HEK293 (cell line): Measurements from ENCODE around the gene RAB11B.

Experiments used
- CTCF ChIA-PET: fragments of 350-600 bp; formaldehyde crosslinking; extraction: SDS; loops from one replicate; lab custom pipeline; 2021; ENCODE audit warnings: antibody characterized with exemption; lab: Yijun Ruan, JAX
- POLR2A ChIA-PET: fragments of 300-600 bp; formaldehyde crosslinking; extraction: SDS; loops from one replicate; lab custom pipeline; 2020; ENCODE audit warnings: antibody characterized with exemption, inconsistent platforms; lab: Yijun Ruan, JAX
- H3K27ac ChIP-seq: fragments of 200-500 bp; sonication (Bioruptor generic); 2 replicates; pipeline ENCODE4 v1.5.1; 2014; ENCODE audit warnings: low read depth, low read length, control low read depth, inconsistent platforms; ENCODE audit errors: extremely low read depth
- H3K36me3 ChIP-seq, 2 experiments: fragments of 200-500 bp in 1 of 2; sonication (Bioruptor generic) in 1 of 2; 1 replicate in 1 of 2; 2 replicates in 1 of 2; pipeline ENCODE4 v1.5.1; 2014 to 2017; ENCODE audit warnings: inconsistent platforms in 2 of 2, low read length in 2 of 2; ENCODE audit not compliant: control insufficient read depth in 2 of 2, insufficient read depth in 1 of 2
- H3K4me1 ChIP-seq: fragments of 200-500 bp; sonication (Bioruptor generic); 2 replicates; pipeline ENCODE4 v1.5.1; 2014; ENCODE audit warnings: mild to moderate bottlenecking, low read length, inconsistent platforms; ENCODE audit not compliant: control insufficient read depth, insufficient read depth
- H3K4me3 ChIP-seq: 2 replicates; pipeline ENCODE4 v1.5.1; 2011; ENCODE audit warnings: low read depth, mild to moderate bottlenecking, control low read depth, low read length, moderate library complexity
- H3K9me3 ChIP-seq: fragments of 200-500 bp; sonication (Bioruptor generic); 2 replicates; pipeline ENCODE4 v1.5.1; 2014; ENCODE audit warnings: low read depth, low read length, inconsistent platforms; ENCODE audit not compliant: control insufficient read depth, insufficient read depth
- EGR2 ChIP-seq: fragments of 450-650 bp; formaldehyde crosslinking; IDR thresholded peaks from 2 replicates; pipeline ENCODE4 v1.5.1; 2016; ENCODE audit warnings: low read depth, missing biosample characterization, missing genetic modification characterization
- KLF16 ChIP-seq: fragments of 450-650 bp; formaldehyde crosslinking; IDR thresholded peaks from 2 replicates; pipeline ENCODE4 v1.5.1; 2017; ENCODE audit warnings: missing biosample characterization, missing genetic modification characterization
- KLF7 ChIP-seq: fragments of 450-650 bp; formaldehyde crosslinking; IDR thresholded peaks from 2 replicates; pipeline ENCODE4 v1.5.1; 2016; ENCODE audit warnings: missing biosample characterization, missing genetic modification characterization, borderline replicate concordance
- KLF9 ChIP-seq: fragments of 450-650 bp; formaldehyde crosslinking; IDR thresholded peaks from 2 replicates; pipeline ENCODE4 v1.5.1; 2016; ENCODE audit warnings: missing biosample characterization, missing genetic modification characterization, low read depth
- SP3 ChIP-seq: fragments of 450-650 bp; formaldehyde crosslinking; IDR thresholded peaks from 2 replicates; pipeline ENCODE4 v1.5.1; 2016; ENCODE audit warnings: missing biosample characterization, missing genetic modification characterization
- ZBTB20 ChIP-seq: fragments of 450-650 bp; formaldehyde crosslinking; IDR thresholded peaks from 2 replicates; pipeline ENCODE4 v1.5.1; 2016; ENCODE audit warnings: missing biosample characterization, missing genetic modification characterization
- ZFHX2 ChIP-seq: fragments of 450-650 bp; formaldehyde crosslinking; conservative IDR thresholded peaks from 2 replicates; pipeline ENCODE4 v1.5.1; 2016; ENCODE audit warnings: missing biosample characterization, missing genetic modification characterization
- ZNF335 ChIP-seq: fragments of 450-650 bp; formaldehyde crosslinking; conservative IDR thresholded peaks from 2 replicates; pipeline ENCODE4 v1.5.1; 2016; ENCODE audit warnings: missing biosample characterization, missing genetic modification characterization
- ZNF341 ChIP-seq: fragments of 450-650 bp; formaldehyde crosslinking; IDR thresholded peaks from 2 replicates; pipeline ENCODE4; 2016; ENCODE audit warnings: low read depth, missing biosample characterization, missing genetic modification characterization
- ZNF654 ChIP-seq: fragments of 450-650 bp; formaldehyde crosslinking; IDR thresholded peaks from 2 replicates; pipeline ENCODE4 v1.5.1; 2016; ENCODE audit warnings: low read depth, missing biosample characterization, missing genetic modification characterization
- ZNF76 ChIP-seq: fragments of 450-650 bp; formaldehyde crosslinking; IDR thresholded peaks from 2 replicates; pipeline ENCODE4; 2016; ENCODE audit warnings: low read depth, missing biosample characterization, missing genetic modification characterization, borderline replicate concordance
- TF ChIP-seq, protein P1 (sequence below): fragments of 450-650 bp; formaldehyde crosslinking; IDR thresholded peaks from 2 replicates; pipeline ENCODE4 v1.5.1; 2016; ENCODE audit warnings: missing biosample characterization, missing genetic modification characterization
- TF ChIP-seq, protein P2 (sequence below): fragments of 450-650 bp; IDR thresholded peaks from 2 replicates; pipeline ENCODE4 v1.5.1; 2018; ENCODE audit warnings: missing biosample characterization, mild to moderate bottlenecking, missing genetic modification characterization
- TF ChIP-seq, protein P3 (sequence below): fragments of 450-650 bp; formaldehyde crosslinking; IDR thresholded peaks from 2 replicates; pipeline ENCODE4 v1.5.1; 2016; ENCODE audit warnings: missing biosample characterization, missing genetic modification characterization
- TF ChIP-seq, protein P4 (sequence below): fragments of 450-650 bp; formaldehyde crosslinking; IDR thresholded peaks from 2 replicates; pipeline ENCODE4 v1.5.1; 2016; ENCODE audit warnings: missing biosample characterization, missing genetic modification characterization, borderline replicate concordance
- TF ChIP-seq, protein P5 (sequence below): fragments of 450-650 bp; formaldehyde crosslinking; IDR thresholded peaks from 2 replicates; pipeline ENCODE4 v1.5.1; 2016; ENCODE audit warnings: missing biosample characterization, missing genetic modification characterization
- TF ChIP-seq, protein P6 (sequence below): fragments of 450-650 bp; formaldehyde crosslinking; optimal IDR thresholded peaks from 2 replicates; pipeline ENCODE3; 2016; ENCODE audit warnings: missing biosample characterization, mild to moderate bottlenecking, missing genetic modification characterization

Gene RAB11B

DNA sequence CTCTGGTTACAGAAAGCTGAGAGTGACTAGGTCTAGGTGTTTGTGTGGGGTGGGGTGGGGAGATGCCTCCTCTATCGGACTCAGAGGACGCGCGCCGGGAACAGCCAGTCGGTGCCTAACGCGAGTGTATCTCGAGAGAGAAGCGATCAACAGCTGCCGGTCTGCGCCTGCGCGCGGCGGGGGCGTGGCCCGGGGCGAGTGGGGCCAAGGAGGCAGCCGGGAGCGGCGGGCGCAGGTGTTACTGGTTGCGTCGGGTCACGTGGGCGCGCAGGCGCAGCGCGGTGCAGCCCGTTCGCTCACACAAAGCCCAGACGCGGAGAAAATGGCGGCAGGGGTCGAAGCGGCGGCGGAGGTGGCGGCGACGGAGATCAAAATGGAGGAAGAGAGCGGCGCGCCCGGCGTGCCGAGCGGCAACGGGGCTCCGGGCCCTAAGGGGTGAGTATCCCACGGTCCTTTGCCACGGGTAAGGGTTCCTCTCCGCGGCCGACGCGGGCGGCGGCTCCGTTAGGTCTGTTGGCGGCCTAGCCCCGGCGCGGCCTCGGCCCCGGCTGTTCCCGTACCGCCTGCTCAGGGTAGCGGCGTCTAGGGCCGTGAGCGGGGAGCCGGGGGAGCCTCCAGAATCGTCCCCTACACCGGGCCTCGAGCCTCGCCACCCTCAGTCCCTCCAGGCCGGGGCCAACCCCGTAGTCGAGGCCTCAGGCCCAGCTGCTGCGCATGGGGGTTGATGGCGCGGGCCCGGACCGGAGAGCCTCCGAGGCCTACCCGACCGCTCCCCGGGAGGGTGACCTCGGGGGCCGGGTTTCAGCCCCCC lies 54.7 kb downstream of the RAB11B start, which contains the start of gene HNRNPM (continued):
- TF ChIP-seq, protein P1, sequence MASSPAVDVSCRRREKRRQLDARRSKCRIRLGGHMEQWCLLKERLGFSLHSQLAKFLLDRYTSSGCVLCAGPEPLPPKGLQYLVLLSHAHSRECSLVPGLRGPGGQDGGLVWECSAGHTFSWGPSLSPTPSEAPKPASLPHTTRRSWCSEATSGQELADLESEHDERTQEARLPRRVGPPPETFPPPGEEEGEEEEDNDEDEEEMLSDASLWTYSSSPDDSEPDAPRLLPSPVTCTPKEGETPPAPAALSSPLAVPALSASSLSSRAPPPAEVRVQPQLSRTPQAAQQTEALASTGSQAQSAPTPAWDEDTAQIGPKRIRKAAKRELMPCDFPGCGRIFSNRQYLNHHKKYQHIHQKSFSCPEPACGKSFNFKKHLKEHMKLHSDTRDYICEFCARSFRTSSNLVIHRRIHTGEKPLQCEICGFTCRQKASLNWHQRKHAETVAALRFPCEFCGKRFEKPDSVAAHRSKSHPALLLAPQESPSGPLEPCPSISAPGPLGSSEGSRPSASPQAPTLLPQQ, result peak; percentile 83

DNA sequence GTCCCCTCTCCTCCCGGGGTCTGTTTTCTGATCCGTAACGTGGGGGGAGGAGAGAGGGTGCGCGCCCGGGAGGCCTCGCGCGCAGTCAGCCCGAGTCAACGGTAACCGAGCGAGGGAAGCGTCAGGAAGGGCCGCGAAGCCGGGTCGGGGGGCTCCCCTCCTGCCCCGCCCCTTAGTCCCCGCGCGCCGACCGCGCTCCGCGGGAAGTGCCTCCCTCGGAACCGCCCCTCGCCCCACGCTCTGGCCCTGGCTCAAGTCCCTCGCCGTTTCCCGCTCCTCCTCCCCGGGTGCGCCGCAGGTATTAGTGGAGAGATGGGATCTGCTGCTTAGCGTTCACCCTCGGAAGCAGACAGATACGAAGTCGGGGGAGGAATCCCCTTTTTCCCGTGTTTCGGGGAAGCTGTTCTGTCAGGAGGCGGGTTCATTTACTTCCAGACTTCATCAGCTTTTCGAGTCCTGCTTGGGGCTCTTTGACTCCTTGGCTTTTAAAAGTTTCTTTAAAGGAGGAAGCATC lies 55.4 kb downstream of the RAB11B start:
- Histone ChIP-seq H3K4me1 (peaks cover 12% of the 10 kb centered on the region), H3K4me3 (peak overlapping the region; percentile 95), H3K27ac (peak overlapping the region; percentile 88), H3K36me3 (peaks cover 0 to 22% of the 10 kb centered on the region in 2 experiments; a peak in 2 of 3 replicates), H3K9me3 (no peaks in the 10 kb centered on the region)
- ChIA-PET CTCF (interaction anchor here (0.7 to 1.9 kb wide), 3 partner anchors 12 to 91 kb away, joined by 3 to 7 read pairs (median 7); no protein-coding TSS in a partner anchor), POLR2A (interaction anchor here (1.1 to 7.0 kb wide), 3 partner anchors 32 to 68 kb away, joined by 4 to 47 read pairs (median 4); partner anchors contain the start of genes MARCHF2 and ZNF414)
- peak; percentile 45; the same call in 1 of the 2 replicates for TF ChIP-seq EGR2 (tag by site-specific recombination)
- no peak for TF ChIP-seq KLF7
- 0 out of 2 replicates have a peak, but pooled peaks have one; percentile 9 for TF ChIP-seq ZNF335 (tag by site-specific recombination)
- peak; percentile 70 for TF ChIP-seq SP3 (tag by site-specific recombination)
- TF ChIP-seq, protein P2, sequence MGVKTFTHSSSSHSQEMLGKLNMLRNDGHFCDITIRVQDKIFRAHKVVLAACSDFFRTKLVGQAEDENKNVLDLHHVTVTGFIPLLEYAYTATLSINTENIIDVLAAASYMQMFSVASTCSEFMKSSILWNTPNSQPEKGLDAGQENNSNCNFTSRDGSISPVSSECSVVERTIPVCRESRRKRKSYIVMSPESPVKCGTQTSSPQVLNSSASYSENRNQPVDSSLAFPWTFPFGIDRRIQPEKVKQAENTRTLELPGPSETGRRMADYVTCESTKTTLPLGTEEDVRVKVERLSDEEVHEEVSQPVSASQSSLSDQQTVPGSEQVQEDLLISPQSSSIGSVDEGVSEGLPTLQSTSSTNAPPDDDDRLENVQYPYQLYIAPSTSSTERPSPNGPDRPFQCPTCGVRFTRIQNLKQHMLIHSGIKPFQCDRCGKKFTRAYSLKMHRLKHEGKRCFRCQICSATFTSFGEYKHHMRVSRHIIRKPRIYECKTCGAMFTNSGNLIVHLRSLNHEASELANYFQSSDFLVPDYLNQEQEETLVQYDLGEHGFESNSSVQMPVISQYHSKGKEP (tag by site-specific recombination), result no peak
- TF ChIP-seq ZNF341, result peak; percentile 74
- peak; percentile 88 for TF ChIP-seq KLF9
- TF ChIP-seq, protein P3, sequence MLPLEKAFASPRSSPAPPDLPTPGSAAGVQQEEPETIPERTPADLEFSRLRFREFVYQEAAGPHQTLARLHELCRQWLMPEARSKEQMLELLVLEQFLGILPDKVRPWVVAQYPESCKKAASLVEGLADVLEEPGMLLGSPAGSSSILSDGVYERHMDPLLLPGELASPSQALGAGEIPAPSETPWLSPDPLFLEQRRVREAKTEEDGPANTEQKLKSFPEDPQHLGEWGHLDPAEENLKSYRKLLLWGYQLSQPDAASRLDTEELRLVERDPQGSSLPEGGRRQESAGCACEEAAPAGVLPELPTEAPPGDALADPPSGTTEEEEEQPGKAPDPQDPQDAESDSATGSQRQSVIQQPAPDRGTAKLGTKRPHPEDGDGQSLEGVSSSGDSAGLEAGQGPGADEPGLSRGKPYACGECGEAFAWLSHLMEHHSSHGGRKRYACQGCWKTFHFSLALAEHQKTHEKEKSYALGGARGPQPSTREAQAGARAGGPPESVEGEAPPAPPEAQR (tag by site-specific recombination), result no peak
- peak; percentile 89 for TF ChIP-seq KLF16 (tag by site-specific recombination)
- TF ChIP-seq ZNF76 (tag by site-specific recombination), result no peak
- TF ChIP-seq ZBTB20 (tag by site-specific recombination), result peak; percentile 9; the same call in 1 of the 2 replicates
- TF ChIP-seq, protein P4, sequence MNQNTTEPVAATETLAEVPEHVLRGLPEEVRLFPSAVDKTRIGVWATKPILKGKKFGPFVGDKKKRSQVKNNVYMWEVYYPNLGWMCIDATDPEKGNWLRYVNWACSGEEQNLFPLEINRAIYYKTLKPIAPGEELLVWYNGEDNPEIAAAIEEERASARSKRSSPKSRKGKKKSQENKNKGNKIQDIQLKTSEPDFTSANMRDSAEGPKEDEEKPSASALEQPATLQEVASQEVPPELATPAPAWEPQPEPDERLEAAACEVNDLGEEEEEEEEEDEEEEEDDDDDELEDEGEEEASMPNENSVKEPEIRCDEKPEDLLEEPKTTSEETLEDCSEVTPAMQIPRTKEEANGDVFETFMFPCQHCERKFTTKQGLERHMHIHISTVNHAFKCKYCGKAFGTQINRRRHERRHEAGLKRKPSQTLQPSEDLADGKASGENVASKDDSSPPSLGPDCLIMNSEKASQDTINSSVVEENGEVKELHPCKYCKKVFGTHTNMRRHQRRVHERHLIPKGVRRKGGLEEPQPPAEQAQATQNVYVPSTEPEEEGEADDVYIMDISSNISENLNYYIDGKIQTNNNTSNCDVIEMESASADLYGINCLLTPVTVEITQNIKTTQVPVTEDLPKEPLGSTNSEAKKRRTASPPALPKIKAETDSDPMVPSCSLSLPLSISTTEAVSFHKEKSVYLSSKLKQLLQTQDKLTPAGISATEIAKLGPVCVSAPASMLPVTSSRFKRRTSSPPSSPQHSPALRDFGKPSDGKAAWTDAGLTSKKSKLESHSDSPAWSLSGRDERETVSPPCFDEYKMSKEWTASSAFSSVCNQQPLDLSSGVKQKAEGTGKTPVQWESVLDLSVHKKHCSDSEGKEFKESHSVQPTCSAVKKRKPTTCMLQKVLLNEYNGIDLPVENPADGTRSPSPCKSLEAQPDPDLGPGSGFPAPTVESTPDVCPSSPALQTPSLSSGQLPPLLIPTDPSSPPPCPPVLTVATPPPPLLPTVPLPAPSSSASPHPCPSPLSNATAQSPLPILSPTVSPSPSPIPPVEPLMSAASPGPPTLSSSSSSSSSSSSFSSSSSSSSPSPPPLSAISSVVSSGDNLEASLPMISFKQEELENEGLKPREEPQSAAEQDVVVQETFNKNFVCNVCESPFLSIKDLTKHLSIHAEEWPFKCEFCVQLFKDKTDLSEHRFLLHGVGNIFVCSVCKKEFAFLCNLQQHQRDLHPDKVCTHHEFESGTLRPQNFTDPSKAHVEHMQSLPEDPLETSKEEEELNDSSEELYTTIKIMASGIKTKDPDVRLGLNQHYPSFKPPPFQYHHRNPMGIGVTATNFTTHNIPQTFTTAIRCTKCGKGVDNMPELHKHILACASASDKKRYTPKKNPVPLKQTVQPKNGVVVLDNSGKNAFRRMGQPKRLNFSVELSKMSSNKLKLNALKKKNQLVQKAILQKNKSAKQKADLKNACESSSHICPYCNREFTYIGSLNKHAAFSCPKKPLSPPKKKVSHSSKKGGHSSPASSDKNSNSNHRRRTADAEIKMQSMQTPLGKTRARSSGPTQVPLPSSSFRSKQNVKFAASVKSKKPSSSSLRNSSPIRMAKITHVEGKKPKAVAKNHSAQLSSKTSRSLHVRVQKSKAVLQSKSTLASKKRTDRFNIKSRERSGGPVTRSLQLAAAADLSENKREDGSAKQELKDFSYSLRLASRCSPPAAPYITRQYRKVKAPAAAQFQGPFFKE (tag by site-specific recombination), result no peak
- peak; percentile 61 for TF ChIP-seq ZFHX2 (tag by site-specific recombination)
- TF ChIP-seq, protein P5, sequence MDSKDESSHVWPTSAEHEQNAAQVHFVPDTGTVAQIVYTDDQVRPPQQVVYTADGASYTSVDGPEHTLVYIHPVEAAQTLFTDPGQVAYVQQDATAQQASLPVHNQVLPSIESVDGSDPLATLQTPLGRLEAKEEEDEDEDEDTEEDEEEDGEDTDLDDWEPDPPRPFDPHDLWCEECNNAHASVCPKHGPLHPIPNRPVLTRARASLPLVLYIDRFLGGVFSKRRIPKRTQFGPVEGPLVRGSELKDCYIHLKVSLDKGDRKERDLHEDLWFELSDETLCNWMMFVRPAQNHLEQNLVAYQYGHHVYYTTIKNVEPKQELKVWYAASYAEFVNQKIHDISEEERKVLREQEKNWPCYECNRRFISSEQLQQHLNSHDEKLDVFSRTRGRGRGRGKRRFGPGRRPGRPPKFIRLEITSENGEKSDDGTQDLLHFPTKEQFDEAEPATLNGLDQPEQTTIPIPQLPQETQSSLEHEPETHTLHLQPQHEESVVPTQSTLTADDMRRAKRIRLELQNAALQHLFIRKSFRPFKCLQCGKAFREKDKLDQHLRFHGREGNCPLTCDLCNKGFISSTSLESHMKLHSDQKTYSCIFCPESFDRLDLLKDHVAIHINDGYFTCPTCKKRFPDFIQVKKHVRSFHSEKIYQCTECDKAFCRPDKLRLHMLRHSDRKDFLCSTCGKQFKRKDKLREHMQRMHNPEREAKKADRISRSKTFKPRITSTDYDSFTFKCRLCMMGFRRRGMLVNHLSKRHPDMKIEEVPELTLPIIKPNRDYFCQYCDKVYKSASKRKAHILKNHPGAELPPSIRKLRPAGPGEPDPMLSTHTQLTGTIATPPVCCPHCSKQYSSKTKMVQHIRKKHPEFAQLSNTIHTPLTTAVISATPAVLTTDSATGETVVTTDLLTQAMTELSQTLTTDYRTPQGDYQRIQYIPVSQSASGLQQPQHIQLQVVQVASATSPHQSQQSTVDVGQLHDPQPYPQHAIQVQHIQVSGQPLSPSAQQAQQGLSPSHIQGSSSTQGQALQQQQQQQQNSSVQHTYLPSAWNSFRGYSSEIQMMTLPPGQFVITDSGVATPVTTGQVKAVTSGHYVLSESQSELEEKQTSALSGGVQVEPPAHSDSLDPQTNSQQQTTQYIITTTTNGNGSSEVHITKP (tag by site-specific recombination), result no peak
- no peak for TF ChIP-seq ZNF654
- TF ChIP-seq, protein P6, sequence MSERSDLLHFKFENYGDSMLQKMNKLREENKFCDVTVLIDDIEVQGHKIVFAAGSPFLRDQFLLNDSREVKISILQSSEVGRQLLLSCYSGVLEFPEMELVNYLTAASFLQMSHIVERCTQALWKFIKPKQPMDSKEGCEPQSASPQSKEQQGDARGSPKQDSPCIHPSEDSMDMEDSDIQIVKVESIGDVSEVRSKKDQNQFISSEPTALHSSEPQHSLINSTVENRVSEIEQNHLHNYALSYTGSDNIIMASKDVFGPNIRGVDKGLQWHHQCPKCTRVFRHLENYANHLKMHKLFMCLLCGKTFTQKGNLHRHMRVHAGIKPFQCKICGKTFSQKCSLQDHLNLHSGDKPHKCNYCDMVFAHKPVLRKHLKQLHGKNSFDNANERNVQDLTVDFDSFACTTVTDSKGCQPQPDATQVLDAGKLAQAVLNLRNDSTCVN, result peak; percentile 51
